HepG2 (cell line): ENCODE measurements around the gene TEX261. TPM values are rescaled to one million over a fixed set of nuclear protein-coding genes. Genes with fewer than 3 reads are reported as not detected.
A peak's percentile ranks its signal among the peaks of the same experiment; 100 is the strongest.

ENCODE experiments used
- CTCF ChIP-seq: sonication (generic); formaldehyde crosslinking; IDR thresholded peaks from 2 replicates; pipeline ENCODE4 v1.5.0; 2020; ENCODE audit warnings: mild to moderate bottlenecking, missing genetic modification reagents, moderate library complexity
- IRF2 ChIP-seq: IDR thresholded peaks from 2 replicates; pipeline ENCODE4 v1.6.1; 2018; ENCODE audit warnings: missing genetic modification reagents, missing compliant biosample characterization
- NFKB2 ChIP-seq: sonication (generic); formaldehyde crosslinking; IDR thresholded peaks from 2 replicates; pipeline ENCODE4 v1.4.0; 2020; ENCODE audit warnings: missing genetic modification reagents, borderline replicate concordance
- PBX2 ChIP-seq: IDR thresholded peaks from 2 replicates; pipeline ENCODE4 v1.6.1; 2016; ENCODE audit warnings: control low read depth
- RNF2 ChIP-seq: fragments of 450-650 bp; conservative IDR thresholded peaks from 2 replicates; pipeline ENCODE4 v1.6.1; 2016; ENCODE audit warnings: low read depth
- SMC3 ChIP-seq: IDR thresholded peaks from 2 replicates; pipeline ENCODE4 v1.6.1; 2011; ENCODE audit warnings: low read length, improper control_type of control experiment
- SMYD3 ChIP-seq: sonication (generic); formaldehyde crosslinking; IDR thresholded peaks from 2 replicates; pipeline ENCODE4 v1.8.1; 2023; ENCODE audit warnings: mild to moderate bottlenecking, missing genetic modification reagents
- TBP ChIP-seq: sonication (generic); formaldehyde crosslinking; IDR thresholded peaks from 2 replicates; pipeline ENCODE4 v1.5.0; 2020; ENCODE audit warnings: missing genetic modification reagents
- TEAD3 ChIP-seq: optimal IDR thresholded peaks from 2 replicates; pipeline ENCODE3; 2016; ENCODE audit warnings: borderline replicate concordance
- TGIF2 ChIP-seq: IDR thresholded peaks from 2 replicates; pipeline ENCODE4 v1.6.1; 2016; ENCODE audit warnings: control low read depth, missing compliant biosample characterization
- ZNF260 ChIP-seq: sonication (generic); formaldehyde crosslinking; IDR thresholded peaks from 2 replicates; pipeline ENCODE4 v1.4.0; 2020; ENCODE audit warnings: missing genetic modification reagents, low read depth, mild to moderate bottlenecking, borderline replicate concordance
- ZNF292 ChIP-seq: sonication (generic); formaldehyde crosslinking; IDR thresholded peaks from 2 replicates; pipeline ENCODE4 v1.8.1; 2022; ENCODE audit warnings: mild to moderate bottlenecking, low read depth, missing genetic modification reagents, borderline replicate concordance
- ZNF652 ChIP-seq: IDR thresholded peaks from 2 replicates; pipeline ENCODE4 v1.6.1; 2016; ENCODE audit warnings: low read depth, borderline replicate concordance
- ZNF709 ChIP-seq: sonication (generic); formaldehyde crosslinking; IDR thresholded peaks from 2 replicates; pipeline ENCODE4 v1.5.0; 2020; ENCODE audit warnings: mild to moderate bottlenecking, missing genetic modification reagents
- ZNF747 ChIP-seq: sonication (generic); formaldehyde crosslinking; IDR thresholded peaks from 2 replicates; pipeline ENCODE4 v1.8.1; 2023; ENCODE audit warnings: missing genetic modification reagents, mild to moderate bottlenecking, borderline replicate concordance
- polyA plus RNA-seq, 8 experiments: library from polyadenylated mRNA; depleted of rRNA in 3 of 8; stranded (reverse) in 7 of 8; unstranded in 1 of 8; fragments of >200 nt; fragmentation: Illumina TruSeq in 4 of 8; extraction: Trizol in 4 of 8; gene quantifications; 2 replicates each; pipeline versions ENCODE4 v1.2.1 to v1.2.3, GENCODE V29; 2011 to 2016; ENCODE audit warnings: low read depth in 4 of 8, missing spikeins in 1 of 8, mixed read lengths in 1 of 8; ENCODE audit not compliant: insufficient read depth in 1 of 8
- total RNA-seq, 5 experiments: library from RNA; depleted of rRNA; stranded (reverse); fragments of >200 nt; fragmentation: Illumina TruSeq; extraction: Trizol; gene quantifications; 2 replicates each; pipeline ENCODE4 v1.2.3, GENCODE V29; 2016; ENCODE audit warnings: low read depth in 1 of 5
- TF ChIP-seq, protein P1 (sequence below): sonication (generic); formaldehyde crosslinking; IDR thresholded peaks from 2 replicates; pipeline ENCODE4 v1.4.0; 2020; ENCODE audit warnings: missing genetic modification reagents
- TF ChIP-seq, protein P2 (sequence below): sonication (generic); formaldehyde crosslinking; IDR thresholded peaks from 2 replicates; pipeline ENCODE4 v1.4.0; 2020; ENCODE audit warnings: low read depth, mild to moderate bottlenecking, missing genetic modification reagents
- TF ChIP-seq, protein P3 (sequence below): sonication (generic); formaldehyde crosslinking; IDR thresholded peaks from 2 replicates; pipeline ENCODE4 v1.9.0; 2022; ENCODE audit warnings: low read depth, missing genetic modification reagents
- TF ChIP-seq, protein P4 (sequence below): IDR thresholded peaks from 2 replicates; pipeline ENCODE4 v1.6.1; 2016; ENCODE audit warnings: low read depth, borderline replicate concordance

Gene TEX261
- total and polyA plus RNA-seq, 2 of the 13 experiments (the other 11 are each of a cell fraction or from before 2014, with no cell fraction given), result 43.8 to 78.7 TPM

- TF ChIP-seq, protein P1, sequence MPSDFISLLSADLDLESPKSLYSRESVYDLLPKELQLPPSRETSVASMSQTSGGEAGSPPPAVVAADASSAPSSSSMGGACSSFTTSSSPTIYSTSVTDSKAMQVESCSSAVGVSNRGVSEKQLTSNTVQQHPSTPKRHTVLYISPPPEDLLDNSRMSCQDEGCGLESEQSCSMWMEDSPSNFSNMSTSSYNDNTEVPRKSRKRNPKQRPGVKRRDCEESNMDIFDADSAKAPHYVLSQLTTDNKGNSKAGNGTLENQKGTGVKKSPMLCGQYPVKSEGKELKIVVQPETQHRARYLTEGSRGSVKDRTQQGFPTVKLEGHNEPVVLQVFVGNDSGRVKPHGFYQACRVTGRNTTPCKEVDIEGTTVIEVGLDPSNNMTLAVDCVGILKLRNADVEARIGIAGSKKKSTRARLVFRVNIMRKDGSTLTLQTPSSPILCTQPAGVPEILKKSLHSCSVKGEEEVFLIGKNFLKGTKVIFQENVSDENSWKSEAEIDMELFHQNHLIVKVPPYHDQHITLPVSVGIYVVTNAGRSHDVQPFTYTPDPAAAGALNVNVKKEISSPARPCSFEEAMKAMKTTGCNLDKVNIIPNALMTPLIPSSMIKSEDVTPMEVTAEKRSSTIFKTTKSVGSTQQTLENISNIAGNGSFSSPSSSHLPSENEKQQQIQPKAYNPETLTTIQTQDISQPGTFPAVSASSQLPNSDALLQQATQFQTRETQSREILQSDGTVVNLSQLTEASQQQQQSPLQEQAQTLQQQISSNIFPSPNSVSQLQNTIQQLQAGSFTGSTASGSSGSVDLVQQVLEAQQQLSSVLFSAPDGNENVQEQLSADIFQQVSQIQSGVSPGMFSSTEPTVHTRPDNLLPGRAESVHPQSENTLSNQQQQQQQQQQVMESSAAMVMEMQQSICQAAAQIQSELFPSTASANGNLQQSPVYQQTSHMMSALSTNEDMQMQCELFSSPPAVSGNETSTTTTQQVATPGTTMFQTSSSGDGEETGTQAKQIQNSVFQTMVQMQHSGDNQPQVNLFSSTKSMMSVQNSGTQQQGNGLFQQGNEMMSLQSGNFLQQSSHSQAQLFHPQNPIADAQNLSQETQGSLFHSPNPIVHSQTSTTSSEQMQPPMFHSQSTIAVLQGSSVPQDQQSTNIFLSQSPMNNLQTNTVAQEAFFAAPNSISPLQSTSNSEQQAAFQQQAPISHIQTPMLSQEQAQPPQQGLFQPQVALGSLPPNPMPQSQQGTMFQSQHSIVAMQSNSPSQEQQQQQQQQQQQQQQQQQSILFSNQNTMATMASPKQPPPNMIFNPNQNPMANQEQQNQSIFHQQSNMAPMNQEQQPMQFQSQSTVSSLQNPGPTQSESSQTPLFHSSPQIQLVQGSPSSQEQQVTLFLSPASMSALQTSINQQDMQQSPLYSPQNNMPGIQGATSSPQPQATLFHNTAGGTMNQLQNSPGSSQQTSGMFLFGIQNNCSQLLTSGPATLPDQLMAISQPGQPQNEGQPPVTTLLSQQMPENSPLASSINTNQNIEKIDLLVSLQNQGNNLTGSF (CRISPR knock-in tag), result no peak
- TF ChIP-seq NFKB2 (CRISPR knock-in tag) (no peak), TEAD3 (CRISPR knock-in tag) (peak; percentile 8), TBP (CRISPR knock-in tag) (no peak), ZNF709 (0 out of 2 replicates have a peak, but pooled peaks have one; percentile 6), CTCF (peak; percentile 60), ZNF652 (CRISPR knock-in tag) (no peak), IRF2 (no peak), RNF2 (no peak), SMYD3 (CRISPR knock-in tag) (no peak), TGIF2 (CRISPR knock-in tag) (no peak), ZNF747 (CRISPR knock-in tag) (peak; percentile 25; the same call in 1 of the 2 replicates), ZNF260 (CRISPR knock-in tag) (no peak), ZNF292 (CRISPR knock-in tag) (no peak), PBX2 (no peak), SMC3 (no peak; the same call in 1 of the 2 replicates)
- TF ChIP-seq, protein P2, sequence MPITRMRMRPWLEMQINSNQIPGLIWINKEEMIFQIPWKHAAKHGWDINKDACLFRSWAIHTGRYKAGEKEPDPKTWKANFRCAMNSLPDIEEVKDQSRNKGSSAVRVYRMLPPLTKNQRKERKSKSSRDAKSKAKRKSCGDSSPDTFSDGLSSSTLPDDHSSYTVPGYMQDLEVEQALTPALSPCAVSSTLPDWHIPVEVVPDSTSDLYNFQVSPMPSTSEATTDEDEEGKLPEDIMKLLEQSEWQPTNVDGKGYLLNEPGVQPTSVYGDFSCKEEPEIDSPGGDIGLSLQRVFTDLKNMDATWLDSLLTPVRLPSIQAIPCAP (CRISPR knock-in tag), result no peak
- TF ChIP-seq, protein P3, sequence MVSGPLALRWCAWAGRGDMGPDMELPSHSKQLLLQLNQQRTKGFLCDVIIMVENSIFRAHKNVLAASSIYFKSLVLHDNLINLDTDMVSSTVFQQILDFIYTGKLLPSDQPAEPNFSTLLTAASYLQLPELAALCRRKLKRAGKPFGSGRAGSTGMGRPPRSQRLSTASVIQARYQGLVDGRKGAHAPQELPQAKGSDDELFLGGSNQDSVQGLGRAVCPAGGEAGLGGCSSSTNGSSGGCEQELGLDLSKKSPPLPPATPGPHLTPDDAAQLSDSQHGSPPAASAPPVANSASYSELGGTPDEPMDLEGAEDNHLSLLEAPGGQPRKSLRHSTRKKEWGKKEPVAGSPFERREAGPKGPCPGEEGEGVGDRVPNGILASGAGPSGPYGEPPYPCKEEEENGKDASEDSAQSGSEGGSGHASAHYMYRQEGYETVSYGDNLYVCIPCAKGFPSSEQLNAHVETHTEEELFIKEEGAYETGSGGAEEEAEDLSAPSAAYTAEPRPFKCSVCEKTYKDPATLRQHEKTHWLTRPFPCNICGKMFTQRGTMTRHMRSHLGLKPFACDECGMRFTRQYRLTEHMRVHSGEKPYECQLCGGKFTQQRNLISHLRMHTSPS (CRISPR knock-in tag), result no peak
- TF ChIP-seq, protein P4, sequence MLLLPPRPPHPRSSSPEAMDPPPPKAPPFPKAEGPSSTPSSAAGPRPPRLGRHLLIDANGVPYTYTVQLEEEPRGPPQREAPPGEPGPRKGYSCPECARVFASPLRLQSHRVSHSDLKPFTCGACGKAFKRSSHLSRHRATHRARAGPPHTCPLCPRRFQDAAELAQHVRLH (CRISPR knock-in tag), result no peak
Observed at GRCh38 chr2:70995426-70995729, 705 bp upstream of the TEX261 start (continued).
